HG03103 (cell line): ENCODE data around the gene RINL.
A peak's percentile ranks its signal among the peaks of the same experiment; 100 is the strongest.
"Not testable (repeated sequence)": the region's sequence is repeated elsewhere in the genome, so short reads cannot be mapped to it uniquely, and the experiment has no call there.

ENCODE experiments used
- ATAC-seq: cut with Tn5 transposase; IDR thresholded peaks from one replicate; pipeline ENCODE4 v1.9.1; 2021; ENCODE audit warnings: low read depth; ENCODE audit not compliant: unreplicated experiment

The RINL gene

GRCh38 chr19:38837656-38838121 lies 40.4 kb downstream of the RINL start:
- ATAC-seq = no peak

- no peak for ATAC-seq
These were observed 41.0 kb downstream of the RINL start for GRCh38 chr19:38836983-38837626.

GRCh38 chr19:38836159-38836982 lies 41.7 kb downstream of the RINL start:
- no peak for ATAC-seq

- ATAC-seq = no peak
These were observed 43.5 kb downstream of the RINL start for GRCh38 chr19:38834590-38834989.

GRCh38 chr19:38834104-38834490 lies 44.0 kb downstream of the RINL start:
- ATAC-seq = no peak

- ATAC-seq = no peak
These were observed 45.0 kb downstream of the RINL start for GRCh38 chr19:38833092-38833425.

- peak; percentile 29 for ATAC-seq
These were observed 46.9 kb downstream of the RINL start for GRCh38 chr19:38831142-38831605.

- no peak for ATAC-seq
These were observed 47.9 kb downstream of the RINL start for GRCh38 chr19:38830039-38830733.

GRCh38 chr19:38829203-38829602 lies 48.9 kb downstream of the RINL start:
- not testable (repeated sequence) for ATAC-seq

- ATAC-seq = no peak
These were observed 51.1 kb downstream of the RINL start for GRCh38 chr19:38826856-38827551.

GRCh38 chr19:38825936-38826335 lies 52.1 kb downstream of the RINL start:
- ATAC-seq = not testable (repeated sequence)

- ATAC-seq = not testable (repeated sequence)
These were observed 56.7 kb downstream of the RINL start for GRCh38 chr19:38821230-38821825.

GRCh38 chr19:38819231-38819920 lies 58.7 kb downstream of the RINL start:
- ATAC-seq = no peak
